Measurements from ENCODE around the gene ZNF536.
"Not testable (repeated sequence)": the region's sequence is repeated elsewhere in the genome, so short reads cannot be mapped to it uniquely, and the experiment has no call there.

DNA sequence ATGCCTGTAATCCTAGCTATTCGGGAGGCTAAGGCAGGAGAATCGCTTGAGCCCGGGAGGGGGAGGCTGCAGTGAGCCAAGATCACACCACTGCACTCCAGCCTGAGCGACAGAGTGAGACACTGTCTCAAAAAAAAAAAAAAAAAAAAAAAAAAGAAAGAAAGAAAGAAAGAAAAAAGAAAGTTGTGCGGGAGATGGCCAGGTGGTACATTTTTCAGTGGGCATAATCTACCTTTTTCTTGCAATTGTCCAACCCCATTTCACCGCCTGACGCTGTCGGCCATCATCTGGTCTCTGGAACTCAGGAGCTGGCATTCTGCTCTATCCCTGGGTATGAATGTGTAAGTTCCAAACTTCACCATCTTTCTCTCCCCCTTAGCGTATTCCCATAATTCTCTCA is 73.9 kb downstream of the ZNF536 start:
- TF ChIP-seq, protein P1, sequence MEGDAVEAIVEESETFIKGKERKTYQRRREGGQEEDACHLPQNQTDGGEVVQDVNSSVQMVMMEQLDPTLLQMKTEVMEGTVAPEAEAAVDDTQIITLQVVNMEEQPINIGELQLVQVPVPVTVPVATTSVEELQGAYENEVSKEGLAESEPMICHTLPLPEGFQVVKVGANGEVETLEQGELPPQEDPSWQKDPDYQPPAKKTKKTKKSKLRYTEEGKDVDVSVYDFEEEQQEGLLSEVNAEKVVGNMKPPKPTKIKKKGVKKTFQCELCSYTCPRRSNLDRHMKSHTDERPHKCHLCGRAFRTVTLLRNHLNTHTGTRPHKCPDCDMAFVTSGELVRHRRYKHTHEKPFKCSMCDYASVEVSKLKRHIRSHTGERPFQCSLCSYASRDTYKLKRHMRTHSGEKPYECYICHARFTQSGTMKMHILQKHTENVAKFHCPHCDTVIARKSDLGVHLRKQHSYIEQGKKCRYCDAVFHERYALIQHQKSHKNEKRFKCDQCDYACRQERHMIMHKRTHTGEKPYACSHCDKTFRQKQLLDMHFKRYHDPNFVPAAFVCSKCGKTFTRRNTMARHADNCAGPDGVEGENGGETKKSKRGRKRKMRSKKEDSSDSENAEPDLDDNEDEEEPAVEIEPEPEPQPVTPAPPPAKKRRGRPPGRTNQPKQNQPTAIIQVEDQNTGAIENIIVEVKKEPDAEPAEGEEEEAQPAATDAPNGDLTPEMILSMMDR (IDR thresholded peaks at IDR 0.05), result not testable (repeated sequence)
- not testable (repeated sequence) for TF ChIP-seq POLR2A (IDR thresholded peaks at IDR 0.05)

All from Peyer's patch (tissue), 4 donors.